GM12878 (cell line): ENCODE data around the gene LCP1. TPM values are rescaled to one million over a fixed set of nuclear protein-coding genes. Genes with fewer than 3 reads are reported as not detected.

Experiments
- ATAC-seq: fragments of 200-7000 bp; cut with Tn5 transposase; 3 replicates; pipeline ENCODE4 v1.9.1; 2020; ENCODE audit warnings: mild to moderate bottlenecking, moderate library complexity
- BruUV-seq: library from RNA; stranded (reverse); fragments of 400-500 nt; replicated peaks from 2 replicates; lab custom pipeline; 2021; lab: Mats Ljungman, UMichigan
- CTCF ChIA-PET: fragments of 300-600 bp; sonication (Branson Sonifier 250); formaldehyde crosslinking; extraction: SDS; loops from one replicate; lab custom pipeline; 2021; ENCODE audit warnings: inconsistent platforms; lab: Yijun Ruan, JAX
- POLR2A ChIA-PET: fragments of 350-600 bp; formaldehyde crosslinking; extraction: SDS; loops from one replicate; lab custom pipeline; 2021; ENCODE audit warnings: inconsistent platforms; lab: Charles Lee
- RAD21 ChIA-PET: fragments of 300-600 bp; sonication (Branson Sonifier 250); formaldehyde crosslinking; loops from one replicate; lab custom pipeline; 2023; ENCODE audit warnings: antibody characterized with exemption; ENCODE audit not compliant: unreplicated experiment; lab: Charles Lee
- SMC1A ChIA-PET: fragments of 300-600 bp; sonication (Branson Sonifier 250); formaldehyde crosslinking; loops from one replicate; lab custom pipeline; 2023; ENCODE audit not compliant: unreplicated experiment, uncharacterized antibody; lab: Charles Lee
- DNase-seq: peaks from one replicate; pipeline ENCODE4 v3.0.0-alpha.2; 2011; ENCODE audit warnings: low read depth, low spot score
- FAIRE-seq: peaks from 3 replicates; lab custom pipeline; 2011; peaks lifted over from hg19 to GRCh38; lab: Jason Lieb, UNC
- H2AFZ ChIP-seq: 2 replicates; pipeline ENCODE4 v1.6.0; 2011; ENCODE audit warnings: low read depth, low read length, control low read depth; ENCODE audit not compliant: control insufficient read depth
- H3K27ac ChIP-seq: 2 replicates; pipeline ENCODE4 v1.5.1; 2011; ENCODE audit warnings: control low read depth; ENCODE audit not compliant: control insufficient read depth, insufficient read depth
- H3K27me3 ChIP-seq, 2 experiments: replicated peaks in 1 of 2; 2 replicates each; pipeline versions ENCODE4 v1.6.0 to v1.6.1; 2011; ENCODE audit warnings: low read length in 1 of 2; ENCODE audit not compliant: control insufficient read depth in 2 of 2, insufficient read depth in 2 of 2
- H3K36me3 ChIP-seq, 2 experiments: 2 replicates each; pipeline ENCODE4 v1.5.1; 2011; ENCODE audit warnings: low read length in 1 of 2; ENCODE audit not compliant: control insufficient read depth in 2 of 2, insufficient read depth in 2 of 2
- H3K4me1 ChIP-seq: 2 replicates; pipeline ENCODE4 v1.6.1; 2011; ENCODE audit warnings: mild to moderate bottlenecking, low read length, moderate library complexity, mixed read lengths; ENCODE audit not compliant: control insufficient read depth, insufficient read depth
- H3K4me2 ChIP-seq: 2 replicates; pipeline ENCODE4 v1.6.0; 2011; ENCODE audit warnings: control low read depth; ENCODE audit not compliant: control insufficient read depth, insufficient read depth
- H3K4me3 ChIP-seq: fragments of 200-600 bp; sonication (generic); 2 replicates; pipeline ENCODE4 v1.5.1; 2016
- H3K79me2 ChIP-seq: 2 replicates; pipeline ENCODE4 v1.6.0; 2011; ENCODE audit warnings: low read length; ENCODE audit not compliant: control insufficient read depth, insufficient read depth
- H3K9ac ChIP-seq: 2 replicates; pipeline ENCODE4 v1.8.0; 2011; ENCODE audit warnings: low read length, control low read depth, mixed read lengths; ENCODE audit not compliant: control insufficient read depth, insufficient read depth
- H3K9me3 ChIP-seq: replicated peaks from 3 replicates; pipeline ENCODE4 v1.5.1; 2011; ENCODE audit warnings: mild to moderate bottlenecking, low read length; ENCODE audit not compliant: control insufficient read depth, insufficient read depth
- H4K20me1 ChIP-seq: 2 replicates; pipeline ENCODE4 v1.6.0; 2011; ENCODE audit not compliant: control insufficient read depth, insufficient read depth
- NFIC ChIP-seq: IDR thresholded peaks from 2 replicates; pipeline ENCODE4 v1.6.1; 2012; ENCODE audit warnings: low read depth, mild to moderate bottlenecking, inconsistent platforms, low read length, moderate library complexity
- NR2C2 ChIP-seq: IDR thresholded peaks from 2 replicates; pipeline ENCODE4 v1.6.1; 2011; ENCODE audit warnings: borderline replicate concordance, low read depth; ENCODE audit not compliant: control insufficient read depth, insufficient read length
- POLR2A ChIP-seq: IDR thresholded peaks from 2 replicates; pipeline ENCODE4 v1.6.1; 2011; ENCODE audit warnings: low read depth, mild to moderate bottlenecking, low read length
- RUNX3 ChIP-seq: IDR thresholded peaks from 2 replicates; pipeline ENCODE4 v1.6.1; 2012; ENCODE audit warnings: low read length, inconsistent platforms
- SREBF2 ChIP-seq: IDR thresholded peaks from 2 replicates; pipeline ENCODE4 v1.6.1; 2012; ENCODE audit warnings: mild to moderate bottlenecking, low read length
- ZNF622 ChIP-seq: fragments of 450-650 bp; IDR thresholded peaks from 2 replicates; pipeline ENCODE4 v1.6.1; 2017; ENCODE audit warnings: mild to moderate bottlenecking, inconsistent platforms
- ZSCAN29 ChIP-seq: fragments of 450-650 bp; IDR thresholded peaks from 2 replicates; pipeline ENCODE4 v1.6.1; 2017; ENCODE audit warnings: mild to moderate bottlenecking, moderate library complexity
- ZZZ3 ChIP-seq: IDR thresholded peaks from 2 replicates; pipeline ENCODE4 v1.6.1; 2011; ENCODE audit warnings: low read depth; ENCODE audit not compliant: control insufficient read depth, insufficient read length
- WGBS: methylation state at CpG from one replicate; pipeline ENCODE4 v1.1.6; 2016; ENCODE audit warnings: low lambda C conversion rate; ENCODE audit not compliant: insufficient replicate concordance, insufficient coverage; ENCODE audit errors: missing lambda C conversion rate; 5-methylcytosine and 5-hydroxymethylcytosine counted together
- in situ Hi-C: fragments of 300-500 bp; cut with MboI; formaldehyde crosslinking; loops from 9 replicates; pipeline ENCODE4 v1.14.3; 2018; ENCODE audit warnings: mixed read lengths
- intact Hi-C: fragments of 100-400 bp; cut with micrococcal nuclease; formaldehyde crosslinking; loops from one replicate; pipeline ENCODE4 v1.14.2; 2022; ENCODE audit not compliant: unreplicated experiment
- polyA plus RNA-seq, 11 experiments: library from polyadenylated mRNA; depleted of rRNA in 4 of 11; unstranded in 6 of 11; stranded (reverse) in 5 of 11; fragments of >200 nt; fragmentation: Nextera tagmentation in 4 of 11; fragmentation: Illumina TruSeq in 1 of 11; extraction: Ambion mirVana in 4 of 11; extraction: Trizol in 1 of 11; gene quantifications; 1 replicate in 1 of 11; 2 replicates in 10 of 11; pipeline versions ENCODE4 v1.2.1 to v1.2.3, GENCODE V29; 2011 to 2016; ENCODE audit warnings: inconsistent platforms in 2 of 11, missing spikeins in 2 of 11, low read depth in 1 of 11
- total RNA-seq, 4 experiments: library from RNA; depleted of rRNA in 3 of 4; stranded (reverse); fragments of >200 nt in 3 of 4; fragmentation: Illumina TruSeq in 1 of 4; extraction: Trizol in 1 of 4; gene quantifications; 2 replicates each; pipeline versions ENCODE4 v1.2.1 to v1.2.3, GENCODE V29; 2013 to 2021
- TF ChIP-seq, protein P1 (sequence below): fragments of 450-650 bp; IDR thresholded peaks from 2 replicates; pipeline ENCODE4 v1.6.1; 2018; ENCODE audit warnings: borderline replicate concordance, mild to moderate bottlenecking; ENCODE audit not compliant: partially characterized antibody
- TF ChIP-seq, protein P2 (sequence below): IDR thresholded peaks from 2 replicates; pipeline ENCODE4 v1.6.1; 2011; ENCODE audit warnings: low read depth, mild to moderate bottlenecking, low read length, moderate library complexity, borderline replicate concordance; ENCODE audit errors: extremely low read depth
- TF ChIP-seq, protein P3 (sequence below): fragments of 450-650 bp; IDR thresholded peaks from 2 replicates; pipeline ENCODE4 v1.6.1; 2016; ENCODE audit warnings: mild to moderate bottlenecking

The LCP1 gene
- total and polyA plus RNA-seq, 10 of the 15 experiments (the other 5 are each of a cell fraction or from before 2014, with no cell fraction given): 775 to 2,201 (median 1,556) TPM

GRCh38 chr13:46097663-46098062 lies 84.3 kb downstream of the LCP1 start:
- Histone ChIP-seq H3K27ac (no peak overlapping the region), H3K4me1 (peaks cover 20% of the 10 kb centered on the region), H2AFZ (no peak overlapping the region), H3K4me2 (no peak overlapping the region), H3K79me2 (no peaks in the 10 kb centered on the region), H4K20me1 (no peaks in the 10 kb centered on the region), H3K4me3 (no peak overlapping the region), H3K9ac (no peak overlapping the region), H3K9me3 (no peaks in the 10 kb centered on the region; the same call in 2 of the 3 replicates), H3K27me3 (no peaks in the 10 kb centered on the region), H3K36me3 (no peaks in the 10 kb centered on the region)
- BruUV-seq: no TSS peak
- 96% methylated on average over 4 of the region's 4 CpGs for WGBS
- no peak for ATAC-seq
- intact Hi-C loops (no loop called here), in situ Hi-C loops (no loop called here)
- ChIA-PET SMC1A (interaction anchor here (0.9 kb wide), 1 partner anchor 290 kb away, joined by 3 read pairs; no protein-coding TSS in a partner anchor), POLR2A (no interaction called here), RAD21 (no interaction called here), CTCF (no interaction called here)
- TF ChIP-seq, protein P1, sequence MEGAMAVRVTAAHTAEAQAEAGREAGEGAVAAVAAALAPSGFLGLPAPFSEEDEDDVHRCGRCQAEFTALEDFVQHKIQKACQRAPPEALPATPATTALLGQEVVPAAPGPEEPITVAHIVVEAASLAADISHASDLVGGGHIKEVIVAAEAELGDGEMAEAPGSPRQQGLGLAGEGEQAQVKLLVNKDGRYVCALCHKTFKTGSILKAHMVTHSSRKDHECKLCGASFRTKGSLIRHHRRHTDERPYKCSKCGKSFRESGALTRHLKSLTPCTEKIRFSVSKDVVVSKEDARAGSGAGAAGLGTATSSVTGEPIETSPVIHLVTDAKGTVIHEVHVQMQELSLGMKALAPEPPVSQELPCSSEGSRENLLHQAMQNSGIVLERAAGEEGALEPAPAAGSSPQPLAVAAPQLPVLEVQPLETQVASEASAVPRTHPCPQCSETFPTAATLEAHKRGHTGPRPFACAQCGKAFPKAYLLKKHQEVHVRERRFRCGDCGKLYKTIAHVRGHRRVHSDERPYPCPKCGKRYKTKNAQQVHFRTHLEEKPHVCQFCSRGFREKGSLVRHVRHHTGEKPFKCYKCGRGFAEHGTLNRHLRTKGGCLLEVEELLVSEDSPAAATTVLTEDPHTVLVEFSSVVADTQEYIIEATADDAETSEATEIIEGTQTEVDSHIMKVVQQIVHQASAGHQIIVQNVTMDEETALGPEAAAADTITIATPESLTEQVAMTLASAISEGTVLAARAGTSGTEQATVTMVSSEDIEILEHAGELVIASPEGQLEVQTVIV: no peak
- no peak for TF ChIP-seq ZSCAN29
- TF ChIP-seq ZNF622: no peak
- TF ChIP-seq, protein P2, sequence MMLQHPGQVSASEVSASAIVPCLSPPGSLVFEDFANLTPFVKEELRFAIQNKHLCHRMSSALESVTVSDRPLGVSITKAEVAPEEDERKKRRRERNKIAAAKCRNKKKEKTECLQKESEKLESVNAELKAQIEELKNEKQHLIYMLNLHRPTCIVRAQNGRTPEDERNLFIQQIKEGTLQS: no peak
- no peak for TF ChIP-seq RUNX3
- no peak for TF ChIP-seq NR2C2
- TF ChIP-seq SREBF2: no peak
- no peak for TF ChIP-seq POLR2A
- TF ChIP-seq ZZZ3: no peak
- TF ChIP-seq, protein P3, sequence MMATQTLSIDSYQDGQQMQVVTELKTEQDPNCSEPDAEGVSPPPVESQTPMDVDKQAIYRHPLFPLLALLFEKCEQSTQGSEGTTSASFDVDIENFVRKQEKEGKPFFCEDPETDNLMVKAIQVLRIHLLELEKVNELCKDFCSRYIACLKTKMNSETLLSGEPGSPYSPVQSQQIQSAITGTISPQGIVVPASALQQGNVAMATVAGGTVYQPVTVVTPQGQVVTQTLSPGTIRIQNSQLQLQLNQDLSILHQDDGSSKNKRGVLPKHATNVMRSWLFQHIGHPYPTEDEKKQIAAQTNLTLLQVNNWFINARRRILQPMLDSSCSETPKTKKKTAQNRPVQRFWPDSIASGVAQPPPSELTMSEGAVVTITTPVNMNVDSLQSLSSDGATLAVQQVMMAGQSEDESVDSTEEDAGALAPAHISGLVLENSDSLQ: no peak
- no peak for TF ChIP-seq NFIC
- FAIRE-seq: no peak
- no peak for DNase-seq
